HepG2 (cell line): Measurements from ENCODE around the gene SLC9A8. TPM values are rescaled to one million over a fixed set of nuclear protein-coding genes. Genes with fewer than 3 reads are reported as not detected.

Experiments used
- AKNA ChIP-seq: sonication (generic); formaldehyde crosslinking; IDR thresholded peaks from 2 replicates; pipeline ENCODE4 v1.4.0; 2020; ENCODE audit warnings: missing genetic modification reagents, borderline replicate concordance
- ATF5 ChIP-seq: sonication (generic); formaldehyde crosslinking; IDR thresholded peaks from 2 replicates; pipeline ENCODE4 v1.4.0; 2020; ENCODE audit warnings: mild to moderate bottlenecking, low read depth, missing genetic modification reagents
- FOXJ3 ChIP-seq: sonication (generic); formaldehyde crosslinking; IDR thresholded peaks from 2 replicates; pipeline ENCODE4 v1.4.0; 2020; ENCODE audit warnings: missing genetic modification reagents, mild to moderate bottlenecking, borderline replicate concordance
- GFI1 ChIP-seq: sonication (generic); formaldehyde crosslinking; IDR thresholded peaks from 2 replicates; pipeline ENCODE4 v1.5.0; 2020; ENCODE audit warnings: missing genetic modification reagents, mild to moderate bottlenecking, borderline replicate concordance
- HOXA3 ChIP-seq: sonication (generic); formaldehyde crosslinking; IDR thresholded peaks from 2 replicates; pipeline ENCODE4 v1.5.0; 2020; ENCODE audit warnings: missing genetic modification reagents
- KLF11 ChIP-seq: IDR thresholded peaks from 2 replicates; pipeline ENCODE4 v1.6.1; 2016; ENCODE audit warnings: missing compliant biosample characterization
- KLF16 ChIP-seq, 2 experiments: sonication (generic) in 1 of 2; formaldehyde crosslinking in 1 of 2; IDR thresholded peaks; 2 replicates each; pipeline versions ENCODE4 v1.6.1 to v1.8.0; 2016 to 2023; ENCODE audit warnings: missing genetic modification reagents in 2 of 2, missing compliant biosample characterization in 1 of 2
- MBD4 ChIP-seq: IDR thresholded peaks from 2 replicates; pipeline ENCODE4 v1.6.1; 2012; ENCODE audit warnings: low read length, inconsistent platforms, borderline replicate concordance
- MED1 ChIP-seq: sonication (generic); formaldehyde crosslinking; IDR thresholded peaks from 2 replicates; pipeline ENCODE4 v1.4.0; 2020; ENCODE audit warnings: missing genetic modification reagents
- RBAK ChIP-seq: sonication (generic); formaldehyde crosslinking; IDR thresholded peaks from 2 replicates; pipeline ENCODE4 v1.5.1; 2020; ENCODE audit warnings: mild to moderate bottlenecking, missing genetic modification reagents
- RCOR2 ChIP-seq: IDR thresholded peaks from 2 replicates; pipeline ENCODE4 v1.6.1; 2016; ENCODE audit warnings: missing biosample characterization, missing genetic modification reagents
- SIN3B ChIP-seq: fragments of 150-350 bp; IDR thresholded peaks from 2 replicates; pipeline ENCODE4 v1.6.1; 2014; ENCODE audit warnings: low read length
- TCF7 ChIP-seq: sonication (generic); IDR thresholded peaks from 2 replicates; pipeline ENCODE4 v1.6.1; 2016; ENCODE audit warnings: antibody characterized with exemption, low read depth
- TCF7L2 ChIP-seq: IDR thresholded peaks from 2 replicates; pipeline ENCODE4 v1.6.1; 2011; ENCODE audit warnings: mild to moderate bottlenecking, low read depth, low read length, moderate library complexity
- TFE3 ChIP-seq: IDR thresholded peaks from 2 replicates; pipeline ENCODE4 v1.6.1; 2016
- ZNF678 ChIP-seq: sonication (generic); formaldehyde crosslinking; IDR thresholded peaks from 2 replicates; pipeline ENCODE4 v1.4.0; 2020; ENCODE audit warnings: mild to moderate bottlenecking, missing genetic modification reagents
- ZNF724P ChIP-seq: sonication (generic); formaldehyde crosslinking; IDR thresholded peaks from 2 replicates; pipeline ENCODE4 v1.8.0; 2022; ENCODE audit warnings: missing genetic modification reagents, borderline replicate concordance
- ZNF878 ChIP-seq: sonication (generic); formaldehyde crosslinking; IDR thresholded peaks from 2 replicates; pipeline ENCODE4 v1.8.1; 2023; ENCODE audit warnings: mild to moderate bottlenecking, missing genetic modification reagents, moderate library complexity
- ZNF883 ChIP-seq: sonication (generic); formaldehyde crosslinking; IDR thresholded peaks from 2 replicates; pipeline ENCODE4 v1.5.1; 2020; ENCODE audit warnings: mild to moderate bottlenecking, missing genetic modification reagents; ENCODE audit errors: not compliant biosample characterization
- polyA plus RNA-seq, 8 experiments: library from polyadenylated mRNA; depleted of rRNA in 3 of 8; stranded (reverse) in 7 of 8; unstranded in 1 of 8; fragments of >200 nt; fragmentation: Illumina TruSeq in 4 of 8; extraction: Trizol in 4 of 8; gene quantifications; 2 replicates each; pipeline versions ENCODE4 v1.2.1 to v1.2.3, GENCODE V29; 2011 to 2016; ENCODE audit warnings: low read depth in 4 of 8, missing spikeins in 1 of 8, mixed read lengths in 1 of 8; ENCODE audit not compliant: insufficient read depth in 1 of 8
- total RNA-seq, 5 experiments: library from RNA; depleted of rRNA; stranded (reverse); fragments of >200 nt; fragmentation: Illumina TruSeq; extraction: Trizol; gene quantifications; 2 replicates each; pipeline ENCODE4 v1.2.3, GENCODE V29; 2016; ENCODE audit warnings: low read depth in 1 of 5
- TF ChIP-seq, protein P1 (sequence below): IDR thresholded peaks from 2 replicates; pipeline ENCODE4 v1.6.1; 2016; ENCODE audit warnings: mild to moderate bottlenecking, missing biosample characterization, missing genetic modification reagents
- TF ChIP-seq, protein P2 (sequence below): sonication (generic); formaldehyde crosslinking; IDR thresholded peaks from 2 replicates; pipeline ENCODE4 v1.8.1; 2022; ENCODE audit warnings: mild to moderate bottlenecking, missing genetic modification reagents

Gene SLC9A8
- total and polyA plus RNA-seq, 2 of the 13 experiments (the other 11 are each of a cell fraction or from before 2014, with no cell fraction given) = 4.1 to 7.4 TPM

DNA sequence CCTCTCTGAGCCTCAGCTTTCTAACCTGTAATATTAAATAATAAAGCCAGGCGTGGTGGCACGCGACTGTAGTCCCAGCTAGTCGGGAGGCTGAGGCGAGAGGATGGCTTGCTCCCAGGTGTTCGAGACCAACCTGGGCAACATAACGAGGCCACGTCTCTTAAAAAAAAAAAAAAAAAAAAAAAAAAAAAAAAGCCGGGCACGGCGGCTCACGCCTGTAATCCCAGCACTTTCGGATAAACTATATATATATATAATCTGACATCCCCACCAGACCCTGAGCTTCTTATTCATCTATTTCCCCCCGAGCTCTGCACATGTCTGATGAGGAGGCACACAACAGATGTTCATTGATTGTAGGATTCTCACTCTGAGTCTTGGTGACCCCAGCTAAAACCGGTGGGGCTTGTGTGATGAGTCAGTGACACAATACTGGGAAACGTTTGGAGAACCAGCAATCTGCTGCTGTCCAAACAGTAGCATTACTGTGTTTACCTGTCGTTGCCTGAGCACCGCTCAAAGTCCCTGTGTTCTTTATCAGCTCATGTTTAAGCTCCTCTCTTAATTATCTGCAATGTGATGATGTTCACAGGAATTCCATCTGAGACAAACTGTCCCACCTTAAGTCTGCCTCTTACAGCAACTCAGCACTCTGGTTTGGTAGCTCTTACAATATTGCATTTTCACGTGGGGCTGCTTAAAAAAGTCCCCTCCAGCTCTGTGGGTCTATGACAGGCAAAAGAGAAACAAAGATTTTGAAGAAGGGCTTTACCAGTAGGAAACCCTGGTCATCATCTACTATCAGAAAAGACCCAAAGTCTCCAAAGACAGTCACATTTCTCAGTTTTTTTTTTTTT is 103.7 kb downstream of the SLC9A8 start (continued):
- peak; percentile 63; the same call in 1 of the 2 replicates for TF ChIP-seq ATF5 (CRISPR knock-in tag)
- peak in 1 of 2 experiments; percentile 69; a peak in 2 of 4 replicates for TF ChIP-seq KLF16 (CRISPR knock-in tag; IDR thresholded peaks at IDR 0.05)
- TF ChIP-seq FOXJ3 (CRISPR knock-in tag) = peak; percentile 99
- TF ChIP-seq, protein P1, sequence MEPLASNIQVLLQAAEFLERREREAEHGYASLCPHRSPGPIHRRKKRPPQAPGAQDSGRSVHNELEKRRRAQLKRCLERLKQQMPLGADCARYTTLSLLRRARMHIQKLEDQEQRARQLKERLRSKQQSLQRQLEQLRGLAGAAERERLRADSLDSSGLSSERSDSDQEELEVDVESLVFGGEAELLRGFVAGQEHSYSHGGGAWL = 0 out of 2 replicates have a peak, but pooled peaks have one; percentile 9
- peak; percentile 30; the same call in 1 of the 2 replicates for TF ChIP-seq RCOR2 (CRISPR knock-in tag)
- TF ChIP-seq ZNF878 = peak; percentile 77; the same call in 1 of the 2 replicates
- TF ChIP-seq ZNF724P = no peak
- TF ChIP-seq HOXA3 (CRISPR knock-in tag) = peak; percentile 95
- TF ChIP-seq, protein P2, sequence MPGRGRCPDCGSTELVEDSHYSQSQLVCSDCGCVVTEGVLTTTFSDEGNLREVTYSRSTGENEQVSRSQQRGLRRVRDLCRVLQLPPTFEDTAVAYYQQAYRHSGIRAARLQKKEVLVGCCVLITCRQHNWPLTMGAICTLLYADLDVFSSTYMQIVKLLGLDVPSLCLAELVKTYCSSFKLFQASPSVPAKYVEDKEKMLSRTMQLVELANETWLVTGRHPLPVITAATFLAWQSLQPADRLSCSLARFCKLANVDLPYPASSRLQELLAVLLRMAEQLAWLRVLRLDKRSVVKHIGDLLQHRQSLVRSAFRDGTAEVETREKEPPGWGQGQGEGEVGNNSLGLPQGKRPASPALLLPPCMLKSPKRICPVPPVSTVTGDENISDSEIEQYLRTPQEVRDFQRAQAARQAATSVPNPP (CRISPR knock-in tag) = peak; percentile 36; the same call in 1 of the 2 replicates
- no peak; the same call in 1 of the 2 replicates for TF ChIP-seq KLF11 (CRISPR knock-in tag)
- no peak for TF ChIP-seq TCF7L2
- peak; percentile 94 for TF ChIP-seq MED1 (CRISPR knock-in tag)
- no peak for TF ChIP-seq MBD4
- peak; percentile 96 for TF ChIP-seq GFI1
- TF ChIP-seq TCF7 = peak; percentile 55
- peak; percentile 47 for TF ChIP-seq ZNF883 (CRISPR knock-in tag)
- TF ChIP-seq TFE3 = peak; percentile 60; the same call in 1 of the 2 replicates
- peak; percentile 88 for TF ChIP-seq RBAK (CRISPR knock-in tag)
- no peak for TF ChIP-seq ZNF678 (CRISPR knock-in tag)
- TF ChIP-seq SIN3B = no peak
- no peak for TF ChIP-seq AKNA (CRISPR knock-in tag)
